ENCODE measurements around the gene PARN. TPM values are rescaled to one million over a fixed set of nuclear protein-coding genes. Genes with fewer than 3 reads are reported as not detected.

The PARN gene
- total RNA-seq, 1 experiment from 2014 or later, result 30.7 TPM

GRCh38 chr16:14447783-14448182 is 182.3 kb downstream of the PARN start:
- Mint-ChIP-seq H3K9me3 (ENCODE audit: unreplicated experiment) (no peaks in the 10 kb centered on the region), H3K4me3 (ENCODE audit: unreplicated experiment) (no peak overlapping the region), H3K27ac (ENCODE audit: unreplicated experiment) (no peak overlapping the region), H3K36me3 (ENCODE audit: insufficient read depth, unreplicated experiment) (no peaks in the 10 kb centered on the region), H3K27me3 (ENCODE audit: insufficient read depth, unreplicated experiment) (no peaks in the 10 kb centered on the region), H3K4me1 (ENCODE audit: low read depth, unreplicated experiment) (peaks cover 9% of the 10 kb centered on the region)
- TF ChIP-seq CTCF (IDR thresholded peaks at IDR 0.05; ENCODE audit: insufficient read depth in 1 of 2, low read depth in 1 of 2, low read length in 1 of 2, severe bottlenecking in 1 of 2, unreplicated experiment in 1 of 2), result no peak
- Histone ChIP-seq H3K27me3 (replicated peaks; ENCODE audit: control insufficient read depth, insufficient read depth, low read length) (no peaks in the 10 kb centered on the region), H3K36me3 (ENCODE audit: control insufficient read depth, insufficient read depth, low read length) (no peaks in the 10 kb centered on the region), H3K9me3 (no peaks in the 10 kb centered on the region), H3K4me1 (no peaks in the 10 kb centered on the region), H3K4me3 (ENCODE audit: low read depth, low read length) (no peak overlapping the region)
- no TSS peak for BruUV-seq (replicated peaks)
- intact Hi-C loops (cut with micrococcal nuclease; ENCODE audit: unreplicated experiment), result no loop called here
- POLR2A ChIA-PET, result no interaction called here
- DNase-seq, result no peak
- CTCF ChIA-PET, result no interaction called here

- Histone ChIP-seq H3K27me3 (replicated peaks; ENCODE audit: control insufficient read depth, insufficient read depth, low read length) (no peaks in the 10 kb centered on the region), H3K4me3 (ENCODE audit: low read depth, low read length) (no peak overlapping the region), H3K4me1 (no peaks in the 10 kb centered on the region), H3K36me3 (ENCODE audit: control insufficient read depth, insufficient read depth, low read length) (no peaks in the 10 kb centered on the region), H3K9me3 (no peaks in the 10 kb centered on the region)
- CTCF ChIA-PET, result no interaction called here
- Mint-ChIP-seq H3K4me3 (ENCODE audit: unreplicated experiment) (no peak overlapping the region), H3K36me3 (ENCODE audit: insufficient read depth, unreplicated experiment) (no peaks in the 10 kb centered on the region), H3K4me1 (ENCODE audit: low read depth, unreplicated experiment) (peaks cover 9% of the 10 kb centered on the region), H3K27me3 (ENCODE audit: insufficient read depth, unreplicated experiment) (no peaks in the 10 kb centered on the region), H3K9me3 (ENCODE audit: unreplicated experiment) (no peaks in the 10 kb centered on the region), H3K27ac (ENCODE audit: unreplicated experiment) (no peak overlapping the region)
- no peak for TF ChIP-seq CTCF (IDR thresholded peaks at IDR 0.05; ENCODE audit: insufficient read depth in 1 of 2, low read depth in 1 of 2, low read length in 1 of 2, severe bottlenecking in 1 of 2, unreplicated experiment in 1 of 2)
- intact Hi-C loops (cut with micrococcal nuclease; ENCODE audit: unreplicated experiment), result no loop called here
- no peak for DNase-seq
- POLR2A ChIA-PET, result no interaction called here
- BruUV-seq (replicated peaks), result no TSS peak
Observed at GRCh38 chr16:14446796-14447195, 183.3 kb downstream of the PARN start.

- H3K27ac Mint-ChIP-seq (ENCODE audit: unreplicated experiment), result no peak overlapping the region
- intact Hi-C loops (cut with micrococcal nuclease; ENCODE audit: unreplicated experiment), result no loop called here
- H3K4me1 ChIP-seq, result no peaks in the 10 kb centered on the region
- H3K4me3 Mint-ChIP-seq (ENCODE audit: unreplicated experiment), result no peak overlapping the region
- H3K4me1 Mint-ChIP-seq (ENCODE audit: low read depth, unreplicated experiment), result peaks cover 9% of the 10 kb centered on the region
- POLR2A ChIA-PET, result no interaction called here
- H3K4me3 ChIP-seq (ENCODE audit: low read depth, low read length), result no peak overlapping the region
- no peaks in the 10 kb centered on the region for H3K9me3 ChIP-seq
- DNase-seq, result no peak
- no peaks in the 10 kb centered on the region for H3K27me3 Mint-ChIP-seq (ENCODE audit: insufficient read depth, unreplicated experiment)
- TF ChIP-seq CTCF (IDR thresholded peaks at IDR 0.05; ENCODE audit: insufficient read depth in 1 of 2, low read depth in 1 of 2, low read length in 1 of 2, severe bottlenecking in 1 of 2, unreplicated experiment in 1 of 2), result no peak
- no peaks in the 10 kb centered on the region for H3K27me3 ChIP-seq (replicated peaks; ENCODE audit: control insufficient read depth, insufficient read depth, low read length)
- H3K9me3 Mint-ChIP-seq (ENCODE audit: unreplicated experiment), result no peaks in the 10 kb centered on the region
- CTCF ChIA-PET, result no interaction called here
- no peaks in the 10 kb centered on the region for H3K36me3 ChIP-seq (ENCODE audit: control insufficient read depth, insufficient read depth, low read length)
- H3K36me3 Mint-ChIP-seq (ENCODE audit: insufficient read depth, unreplicated experiment), result no peaks in the 10 kb centered on the region
- no TSS peak for BruUV-seq (replicated peaks)
Observed at GRCh38 chr16:14445937-14446715, 183.9 kb downstream of the PARN start.

Data from Caco-2 (cell line).